GM23248 (cell line): Measurements from ENCODE around the gene ANKRD12. TPM values are rescaled to one million over a fixed set of nuclear protein-coding genes. Genes with fewer than 3 reads are reported as not detected.

Source experiments
- DNase-seq: peaks from one replicate; pipeline ENCODE4 v3.0.0-alpha.2; 2015
- H2AFZ ChIP-seq: fragments of 200-600 bp; sonication (generic); 2 replicates; pipeline ENCODE4 v1.6.1; 2016; ENCODE audit warnings: antibody characterized with exemption
- H3F3A ChIP-seq: fragments of 200-600 bp; sonication (generic); 2 replicates; pipeline ENCODE4 v1.6.1; 2016; ENCODE audit warnings: mild to moderate bottlenecking, antibody characterized with exemption, mixed run types; ENCODE audit not compliant: insufficient read depth
- H3K27ac ChIP-seq: fragments of 200-600 bp; sonication (generic); 2 replicates; pipeline ENCODE4 v1.5.1; 2016; ENCODE audit warnings: mild to moderate bottlenecking
- H3K27me3 ChIP-seq: fragments of 200-600 bp; sonication (generic); replicated peaks from 2 replicates; pipeline ENCODE4 v1.6.1; 2016; ENCODE audit warnings: mild to moderate bottlenecking; ENCODE audit not compliant: insufficient read depth
- H3K36me3 ChIP-seq: fragments of 200-600 bp; sonication (generic); 2 replicates; pipeline ENCODE4 v1.6.1; 2016; ENCODE audit warnings: low read depth, mild to moderate bottlenecking
- H3K4me1 ChIP-seq: fragments of 200-600 bp; sonication (generic); 2 replicates; pipeline ENCODE4 v1.6.1; 2016; ENCODE audit warnings: mild to moderate bottlenecking; ENCODE audit not compliant: insufficient read depth
- H3K4me2 ChIP-seq: fragments of 200-600 bp; sonication (generic); one replicate; pipeline ENCODE4 v1.6.1; 2016; ENCODE audit warnings: mild to moderate bottlenecking; ENCODE audit not compliant: unreplicated experiment
- H3K4me3 ChIP-seq: fragments of 200-600 bp; sonication (generic); 2 replicates; pipeline ENCODE4 v1.5.1; 2016; ENCODE audit warnings: mild to moderate bottlenecking
- H3K79me2 ChIP-seq: fragments of 200-600 bp; sonication (generic); 2 replicates; pipeline ENCODE4 v1.6.1; 2016; ENCODE audit warnings: mild to moderate bottlenecking; ENCODE audit not compliant: insufficient read depth
- H3K9ac ChIP-seq: fragments of 200-600 bp; sonication (generic); 2 replicates; pipeline ENCODE4 v1.6.1; 2016; ENCODE audit warnings: mild to moderate bottlenecking
- H3K9me2 ChIP-seq: fragments of 200-600 bp; sonication (generic); 2 replicates; pipeline ENCODE4 v1.6.1; 2016; ENCODE audit warnings: mixed run types, mild to moderate bottlenecking, moderate library complexity; ENCODE audit not compliant: insufficient read depth
- H3K9me3 ChIP-seq: fragments of 200-600 bp; sonication (generic); one replicate; pipeline ENCODE4 v1.6.1; 2017; ENCODE audit warnings: low read depth
- H4K20me1 ChIP-seq: fragments of 200-600 bp; sonication (generic); 2 replicates; pipeline ENCODE4 v1.6.0; 2016; ENCODE audit not compliant: insufficient read depth
- EZH2 ChIP-seq: fragments of 200-600 bp; sonication (generic); IDR thresholded peaks from 2 replicates; pipeline ENCODE4 v1.6.1; 2018; ENCODE audit warnings: antibody characterized with exemption, mild to moderate bottlenecking; ENCODE audit not compliant: insufficient read depth, poor library complexity, severe bottlenecking
- EZH2phosphoT487 ChIP-seq: fragments of 200-600 bp; sonication (generic); IDR thresholded peaks from 2 replicates; pipeline ENCODE4 v1.6.1; 2018; ENCODE audit warnings: antibody characterized with exemption, moderate library complexity, mild to moderate bottlenecking, low read depth; ENCODE audit not compliant: insufficient read depth
- WGBS, 2 experiments: methylation state at CpG; one replicate each; pipeline ENCODE4 v1.1.6; 2015 to 2017; ENCODE audit warnings: low lambda C conversion rate in 2 of 2, low coverage in 1 of 2; ENCODE audit errors: missing lambda C conversion rate in 2 of 2; 5-methylcytosine and 5-hydroxymethylcytosine counted together
- in situ Hi-C: fragments of 300-500 bp; cut with MboI; formaldehyde crosslinking; loops from 2 replicates; pipeline ENCODE4 v1.15.0; 2020
- polyA plus RNA-seq: library from polyadenylated mRNA; unstranded; fragments of >200 nt; fragmentation: Nextera tagmentation; extraction: Ambion mirVana; gene quantifications from 2 replicates; pipeline ENCODE4 v1.2.1, GENCODE V29; 2016
- total RNA-seq: library from RNA; depleted of rRNA; stranded (reverse); fragments of >200 nt; shearing (Covaris generic); gene quantifications from 2 replicates; pipeline ENCODE4 v1.2.3, GENCODE V29; 2014

The ANKRD12 gene
- total and polyA plus RNA-seq, 2 experiments from 2014 or later = 16.5 to 34.8 TPM

- no peaks in the 10 kb centered on the region for H4K20me1 ChIP-seq
- no peaks in the 10 kb centered on the region for H3K79me2 ChIP-seq
- no peak for TF ChIP-seq EZH2phosphoT487
- TF ChIP-seq EZH2 = no peak
- H3K4me2 ChIP-seq = no peak overlapping the region
- H2AFZ ChIP-seq = no peak overlapping the region
- no peaks in the 10 kb centered on the region for H3K4me1 ChIP-seq
- no peak overlapping the region for H3K4me3 ChIP-seq
- no peak overlapping the region for H3K9ac ChIP-seq
- DNase-seq = no peak
- H3K9me3 ChIP-seq = no peaks in the 10 kb centered on the region
- H3K36me3 ChIP-seq = peaks cover 60% of the 10 kb centered on the region
- H3F3A ChIP-seq = no peaks in the 10 kb centered on the region
- H3K9me2 ChIP-seq = no peaks in the 10 kb centered on the region
- in situ Hi-C loops = no loop called here
- H3K27me3 ChIP-seq = no peaks in the 10 kb centered on the region
- H3K27ac ChIP-seq = no peak overlapping the region
- WGBS, 2 experiments = 68 to 80% methylated on average over 5 of the region's 5 CpGs
Measured at GRCh38 chr18:9221661-9222060, 85.1 kb downstream of the ANKRD12 start.

GRCh38 chr18:9223356-9223755 lies 86.8 kb downstream of the ANKRD12 start:
- Histone ChIP-seq H3K9ac (no peak overlapping the region), H2AFZ (no peak overlapping the region), H3K27me3 (no peaks in the 10 kb centered on the region), H3F3A (no peaks in the 10 kb centered on the region), H3K9me2 (no peaks in the 10 kb centered on the region), H3K9me3 (no peaks in the 10 kb centered on the region), H3K36me3 (peaks cover 44% of the 10 kb centered on the region), H3K4me3 (no peak overlapping the region), H4K20me1 (no peaks in the 10 kb centered on the region), H3K4me1 (no peaks in the 10 kb centered on the region), H3K27ac (no peak overlapping the region), H3K4me2 (no peak overlapping the region), H3K79me2 (peaks cover 13% of the 10 kb centered on the region)
- DNase-seq = no peak
- TF ChIP-seq EZH2phosphoT487 (no peak), EZH2 (no peak)
- in situ Hi-C loops = no loop called here
- 97 to 98% methylated on average over 5 of the region's 5 CpGs for WGBS, 2 experiments

- H3K9ac ChIP-seq = no peak overlapping the region
- no peak for TF ChIP-seq EZH2
- no peak overlapping the region for H2AFZ ChIP-seq
- no peaks in the 10 kb centered on the region for H3K9me3 ChIP-seq
- DNase-seq = no peak
- no peak overlapping the region for H3K4me3 ChIP-seq
- H3K27me3 ChIP-seq = no peaks in the 10 kb centered on the region
- H3K9me2 ChIP-seq = no peaks in the 10 kb centered on the region
- no peak overlapping the region for H3K27ac ChIP-seq
- H3K79me2 ChIP-seq = peaks cover 44% of the 10 kb centered on the region
- H4K20me1 ChIP-seq = 0 out of 2 replicates have a peak, but pooled peaks cover 9% of the 10 kb centered on the region
- no peaks in the 10 kb centered on the region for H3K4me1 ChIP-seq
- peaks cover 37% of the 10 kb centered on the region for H3K36me3 ChIP-seq
- in situ Hi-C loops = no loop called here
- no peaks in the 10 kb centered on the region for H3F3A ChIP-seq
- no peak overlapping the region for H3K4me2 ChIP-seq
Measured at GRCh38 chr18:9226463-9226862, 89.9 kb downstream of the ANKRD12 start.

- TF ChIP-seq EZH2phosphoT487 (no peak), EZH2 (no peak)
- no peak overlapping the region for H3K27ac ChIP-seq
- H3K27me3 ChIP-seq = no peaks in the 10 kb centered on the region
- no peaks in the 10 kb centered on the region for H3K9me3 ChIP-seq
- no peak for DNase-seq
- no peak overlapping the region for H2AFZ ChIP-seq
- peaks cover 67% of the 10 kb centered on the region for H3K79me2 ChIP-seq
- H3F3A ChIP-seq = no peaks in the 10 kb centered on the region
- no peak overlapping the region for H3K4me2 ChIP-seq
- no peaks in the 10 kb centered on the region for H3K9me2 ChIP-seq
- in situ Hi-C loops = no loop called here
- WGBS, 2 experiments = 92% methylated on average over 2 of the region's 2 CpGs
- no peak overlapping the region for H3K9ac ChIP-seq
- H3K4me1 ChIP-seq = no peaks in the 10 kb centered on the region
- H3K36me3 ChIP-seq = peaks cover 26% of the 10 kb centered on the region
- no peak overlapping the region for H3K4me3 ChIP-seq
- H4K20me1 ChIP-seq = 0 out of 2 replicates have a peak, but pooled peaks cover 9% of the 10 kb centered on the region
Measured at GRCh38 chr18:9231852-9232486, 95.4 kb downstream of the ANKRD12 start.

- peaks cover 30% of the 10 kb centered on the region for H3K36me3 ChIP-seq
- no peaks in the 10 kb centered on the region for H3F3A ChIP-seq
- TF ChIP-seq EZH2 (no peak), EZH2phosphoT487 (no peak)
- no peaks in the 10 kb centered on the region for H3K4me1 ChIP-seq
- no peak overlapping the region for H3K27ac ChIP-seq
- in situ Hi-C loops = no loop called here
- 0 out of 2 replicates have a peak, but pooled peaks cover 9% of the 10 kb centered on the region for H4K20me1 ChIP-seq
- no peaks in the 10 kb centered on the region for H3K27me3 ChIP-seq
- no peaks in the 10 kb centered on the region for H3K9me3 ChIP-seq
- H3K9me2 ChIP-seq = no peaks in the 10 kb centered on the region
- DNase-seq = no peak
- no peak overlapping the region for H2AFZ ChIP-seq
- H3K79me2 ChIP-seq = peaks cover 58% of the 10 kb centered on the region
- H3K4me2 ChIP-seq = no peak overlapping the region
- no peak overlapping the region for H3K9ac ChIP-seq
- 92 to 97% methylated on average over 4 of the region's 4 CpGs for WGBS, 2 experiments
- no peak overlapping the region for H3K4me3 ChIP-seq
Measured at GRCh38 chr18:9232977-9233376, 96.4 kb downstream of the ANKRD12 start.
